Liver (tissue), 9 donors: ENCODE results near the gene GPRC5B. TPM values are rescaled to one million over a fixed set of nuclear protein-coding genes. Genes with fewer than 3 reads are reported as not detected.

Experiments used
- DNase-seq: peaks from one replicate; pipeline ENCODE4 v3.0.0-alpha.2; 2017; ENCODE audit warnings: low spot score
- H3K27ac ChIP-seq, 2 donors: one replicate each; pipeline ENCODE4 v1.7.0; 2013; ENCODE audit warnings: inconsistent platforms in 2 of 2, low read length in 2 of 2, control low read depth in 1 of 2, low read depth in 1 of 2, mild to moderate bottlenecking in 1 of 2
- H3K27me3 ChIP-seq, 4 donors: one replicate each; pipeline versions ENCODE4 v1.6.1 to v1.7.0; 2013; ENCODE audit warnings: low read length in 3 of 4, inconsistent platforms in 1 of 4, mild to moderate bottlenecking in 1 of 4, moderate library complexity in 1 of 4; ENCODE audit not compliant: control insufficient read depth in 4 of 4, insufficient read depth in 4 of 4
- H3K36me3 ChIP-seq, 4 donors: one replicate each; pipeline versions ENCODE4 v1.6.1 to v1.7.0; 2013; ENCODE audit warnings: low read length in 3 of 4, mild to moderate bottlenecking in 3 of 4, low read depth in 1 of 4, moderate library complexity in 1 of 4; ENCODE audit not compliant: control insufficient read depth in 4 of 4, insufficient read depth in 3 of 4
- H3K4me1 ChIP-seq, 4 donors: one replicate each; pipeline versions ENCODE4 v1.6.1 to v1.7.0; 2013; ENCODE audit warnings: low read length in 3 of 4, mild to moderate bottlenecking in 3 of 4, moderate library complexity in 1 of 4; ENCODE audit not compliant: control insufficient read depth in 4 of 4, insufficient read depth in 4 of 4
- H3K4me3 ChIP-seq, 3 donors: one replicate each; pipeline versions ENCODE4 v1.6.1 to v1.7.0; 2013; ENCODE audit warnings: low read length in 3 of 3, control low read depth in 1 of 3, low read depth in 1 of 3, mild to moderate bottlenecking in 1 of 3
- H3K9ac ChIP-seq, 2 donors: one replicate each; pipeline ENCODE4 v1.7.0; 2013; ENCODE audit warnings: low read length in 2 of 2, mild to moderate bottlenecking in 2 of 2, moderate library complexity in 2 of 2, control low read depth in 1 of 2, low read depth in 1 of 2
- H3K9me3 ChIP-seq, 4 donors: one replicate each; pipeline versions ENCODE4 v1.6.1 to v1.7.0; 2013; ENCODE audit warnings: low read length in 3 of 4; ENCODE audit not compliant: control insufficient read depth in 4 of 4
- EGR1 ChIP-seq, 2 donors: IDR thresholded peaks; 2 replicates each; pipeline ENCODE4 v1.6.1; 2016 to 2018; ENCODE audit warnings: antibody characterized with exemption in 2 of 2, low read depth in 2 of 2
- FOXA1 ChIP-seq: IDR thresholded peaks from 2 replicates; pipeline ENCODE4 v1.6.1; 2016; ENCODE audit warnings: antibody characterized with exemption
- FOXA2 ChIP-seq: IDR thresholded peaks from 2 replicates; pipeline ENCODE4 v1.6.1; 2016; ENCODE audit warnings: antibody characterized with exemption
- HNF4A ChIP-seq, 2 donors: conservative IDR thresholded peaks; 2 replicates each; pipeline ENCODE4 v1.6.1; 2016; ENCODE audit warnings: antibody characterized with exemption in 2 of 2, mild to moderate bottlenecking in 2 of 2
- HNF4G ChIP-seq: IDR thresholded peaks from 2 replicates; pipeline ENCODE4 v1.6.1; 2016; ENCODE audit warnings: antibody characterized with exemption
- JUND ChIP-seq, 2 donors: IDR thresholded peaks; 2 replicates each; pipeline ENCODE4 v1.6.1; 2016; ENCODE audit warnings: antibody characterized with exemption in 2 of 2
- NR2F2 ChIP-seq: IDR thresholded peaks from 2 replicates; pipeline ENCODE4 v1.6.1; 2016; ENCODE audit warnings: antibody characterized with exemption
- RAD21 ChIP-seq, 2 donors: IDR thresholded peaks; 2 replicates each; pipeline ENCODE4 v1.6.1; 2016; ENCODE audit warnings: antibody characterized with exemption in 2 of 2, mild to moderate bottlenecking in 2 of 2
- SP1 ChIP-seq: IDR thresholded peaks from 2 replicates; pipeline ENCODE4 v1.6.1; 2018; ENCODE audit warnings: antibody characterized with exemption, mild to moderate bottlenecking
- TAF1 ChIP-seq: conservative IDR thresholded peaks from 2 replicates; pipeline ENCODE4 v1.6.1; 2016; ENCODE audit warnings: antibody characterized with exemption, mild to moderate bottlenecking
- YY1 ChIP-seq: IDR thresholded peaks from 2 replicates; pipeline ENCODE4 v1.6.1; 2016; ENCODE audit warnings: antibody characterized with exemption, mild to moderate bottlenecking
- WGBS: extraction: QIAGEN DNeasy Blood & Tissue Kit; methylation state at CpG from one replicate; pipeline ENCODE4 v1.1.7; 2013; 5-methylcytosine and 5-hydroxymethylcytosine counted together
- polyA plus RNA-seq, 2 donors: library from polyadenylated mRNA; stranded (reverse) in 1 of 2; unstranded in 1 of 2; fragments of 200-250 nt in 1 of 2; fragments of >200 nt in 1 of 2; fragmentation: Nextera tagmentation in 1 of 2; extraction: Ambion mirVana in 1 of 2; gene quantifications; one replicate each; pipeline versions ENCODE4 v1.2.1 to v1.2.3, GENCODE V29; 2013 to 2015
- total RNA-seq, 2 donors: library from RNA; depleted of rRNA; stranded (reverse); fragments of >200 nt; gene quantifications; one replicate each; pipeline ENCODE4 v1.2.3, GENCODE V29; 2014
- TF ChIP-seq, protein P1 (sequence below): fragments of 150-350 bp; IDR thresholded peaks from 2 replicates; pipeline ENCODE4 v1.5.1; 2017; ENCODE audit warnings: improper control_type of control experiment, low read depth, low read length; ENCODE audit not compliant: missing input control
- TF ChIP-seq, protein P2 (sequence below): IDR thresholded peaks from 2 replicates; pipeline ENCODE4 v1.6.1; 2016; ENCODE audit warnings: antibody characterized with exemption
- donor health status: healthy.
- donor health status: healthy.
- donor health status: healthy.
- donor health status: healthy.
- donor health status: healthy.

Gene GPRC5B
- total and polyA plus RNA-seq, 4 donors = 1.5 to 4.7 (median 2.7) TPM

DNA sequence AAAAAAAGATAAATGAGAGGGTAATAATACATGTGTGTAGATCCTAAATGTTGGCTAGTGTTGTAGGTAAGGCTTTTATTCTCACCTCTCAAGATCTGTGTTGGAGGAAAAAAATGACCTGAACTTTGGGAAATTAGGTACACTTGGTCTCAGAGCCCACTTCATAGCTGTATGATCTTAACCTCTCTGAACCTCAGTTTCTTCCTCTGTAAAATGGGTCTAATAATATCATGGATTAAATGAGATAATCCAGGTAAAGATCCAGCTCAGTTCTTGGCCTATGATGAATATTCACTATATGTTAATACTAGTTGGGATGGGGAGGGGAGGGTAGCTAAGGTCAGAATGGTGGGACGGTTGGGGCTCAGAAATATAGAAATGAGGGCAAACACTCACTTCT, 24.3 kb upstream of the GPRC5B start:
- H3K9ac ChIP-seq = no peak overlapping the region
- TF ChIP-seq SP1 = no peak
- TF ChIP-seq YY1 = no peak
- TF ChIP-seq TAF1 = no peak
- no peak for TF ChIP-seq JUND (IDR thresholded peaks at IDR 0.05)
- no peak for TF ChIP-seq EGR1 (IDR thresholded peaks at IDR 0.05; ENCODE audit: low read depth in 2 of 2)
- TF ChIP-seq FOXA2 = no peak
- TF ChIP-seq HNF4G = no peak
- H3K27ac ChIP-seq = no peak overlapping the region
- no peaks in the 10 kb centered on the region for H3K9me3 ChIP-seq
- 75% methylated on average over 1 of the region's 1 CpG for WGBS
- no peak overlapping the region for H3K4me3 ChIP-seq
- DNase-seq = no peak
- no peaks in the 10 kb centered on the region for H3K27me3 ChIP-seq
- no peaks in the 10 kb centered on the region for H3K36me3 ChIP-seq
- H3K4me1 ChIP-seq = peaks cover 0 to 2% (median 0%) of the 10 kb centered on the region in 4 donors

DNA sequence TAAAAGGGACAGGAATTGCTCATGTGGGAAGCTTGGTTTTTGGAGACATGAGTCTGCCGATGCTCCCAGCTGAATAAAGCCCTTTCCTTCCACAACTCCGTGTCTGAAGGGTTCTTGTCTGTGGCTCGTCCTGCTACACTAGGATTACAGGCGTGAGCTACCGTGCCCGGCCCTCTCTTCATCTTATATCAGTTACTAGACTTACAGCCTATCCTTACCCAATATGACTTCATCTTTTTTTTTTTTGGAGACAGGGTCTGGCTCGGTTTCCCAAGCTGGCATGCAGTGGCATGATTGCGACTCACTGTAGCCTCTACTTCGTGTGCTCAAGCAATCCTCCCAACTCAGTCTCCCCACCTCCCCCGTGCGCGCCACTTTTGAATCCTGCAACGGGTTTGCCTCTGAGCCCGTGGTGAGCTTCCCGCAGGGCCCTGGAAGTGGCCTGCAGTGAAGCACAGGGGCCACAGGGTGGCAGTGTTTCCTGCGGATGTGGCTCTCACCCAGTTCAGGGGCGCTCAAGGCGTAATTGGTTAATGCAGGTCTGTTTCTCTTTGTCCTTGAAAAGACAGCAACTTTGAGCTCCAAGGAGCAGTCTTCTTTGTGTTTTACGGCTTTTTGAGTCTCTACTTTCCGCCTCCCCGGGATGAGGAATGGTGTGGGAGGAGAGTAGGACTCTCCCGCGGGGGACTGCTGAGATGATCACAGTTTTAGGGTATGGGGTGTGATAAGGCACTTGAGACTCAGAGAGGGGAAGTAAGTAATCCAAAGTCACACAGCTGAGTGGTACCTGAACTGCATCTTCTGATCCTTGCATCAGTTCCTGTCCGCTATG, 22.7 kb upstream of the GPRC5B start:
- DNase-seq = peak; percentile 63
- Histone ChIP-seq H3K27ac (no peak overlapping the region), H3K4me3 (no peak overlapping the region), H3K9me3 (no peaks in the 10 kb centered on the region), H3K27me3 (no peaks in the 10 kb centered on the region), H3K36me3 (no peaks in the 10 kb centered on the region), H3K9ac (no peak overlapping the region), H3K4me1 (peaks cover 0 to 2% (median 0%) of the 10 kb centered on the region in 4 donors)
- WGBS = 23% methylated on average over 24 of the region's 24 CpGs
- TF ChIP-seq HNF4A (conservative IDR thresholded peaks at IDR 0.05) (no peak), RAD21 (IDR thresholded peaks at IDR 0.05) (peak; percentile 89 to 94)
- TF ChIP-seq, protein P1, sequence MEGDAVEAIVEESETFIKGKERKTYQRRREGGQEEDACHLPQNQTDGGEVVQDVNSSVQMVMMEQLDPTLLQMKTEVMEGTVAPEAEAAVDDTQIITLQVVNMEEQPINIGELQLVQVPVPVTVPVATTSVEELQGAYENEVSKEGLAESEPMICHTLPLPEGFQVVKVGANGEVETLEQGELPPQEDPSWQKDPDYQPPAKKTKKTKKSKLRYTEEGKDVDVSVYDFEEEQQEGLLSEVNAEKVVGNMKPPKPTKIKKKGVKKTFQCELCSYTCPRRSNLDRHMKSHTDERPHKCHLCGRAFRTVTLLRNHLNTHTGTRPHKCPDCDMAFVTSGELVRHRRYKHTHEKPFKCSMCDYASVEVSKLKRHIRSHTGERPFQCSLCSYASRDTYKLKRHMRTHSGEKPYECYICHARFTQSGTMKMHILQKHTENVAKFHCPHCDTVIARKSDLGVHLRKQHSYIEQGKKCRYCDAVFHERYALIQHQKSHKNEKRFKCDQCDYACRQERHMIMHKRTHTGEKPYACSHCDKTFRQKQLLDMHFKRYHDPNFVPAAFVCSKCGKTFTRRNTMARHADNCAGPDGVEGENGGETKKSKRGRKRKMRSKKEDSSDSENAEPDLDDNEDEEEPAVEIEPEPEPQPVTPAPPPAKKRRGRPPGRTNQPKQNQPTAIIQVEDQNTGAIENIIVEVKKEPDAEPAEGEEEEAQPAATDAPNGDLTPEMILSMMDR = peak; percentile 98

DNA sequence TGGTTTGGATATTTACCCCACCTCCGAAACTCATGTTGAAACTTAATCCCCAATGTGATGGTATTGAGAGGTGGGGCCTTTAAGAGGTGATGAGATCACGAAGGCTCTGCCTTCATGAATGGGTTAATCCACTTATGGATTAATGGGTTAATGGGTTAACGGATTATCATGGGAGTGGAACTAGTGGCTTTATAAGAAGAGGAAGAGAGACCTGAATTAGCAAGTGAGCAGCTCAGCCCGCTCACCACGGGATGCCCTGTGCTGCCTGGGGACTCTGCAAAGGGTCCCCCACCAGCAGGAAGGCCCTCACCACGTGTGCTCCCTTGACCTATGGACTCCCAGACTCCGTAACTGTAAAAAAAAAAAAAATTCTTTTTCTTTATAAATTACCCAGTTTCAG, 16.5 kb upstream of the GPRC5B start:
- no peak overlapping the region for H3K9ac ChIP-seq
- H3K4me3 ChIP-seq = no peak overlapping the region
- WGBS = 75% methylated on average over 7 of the region's 7 CpGs
- H3K36me3 ChIP-seq = no peaks in the 10 kb centered on the region
- peaks cover 0 to 3% (median 0%) of the 10 kb centered on the region in 4 donors for H3K4me1 ChIP-seq
- no peak overlapping the region for H3K27ac ChIP-seq
- no peak for DNase-seq
- H3K9me3 ChIP-seq = no peaks in the 10 kb centered on the region
- H3K27me3 ChIP-seq = no peaks in the 10 kb centered on the region
- TF ChIP-seq FOXA1 (no peak), NR2F2 (no peak), SP1 (no peak), JUND (IDR thresholded peaks at IDR 0.05) (no peak)
- TF ChIP-seq, protein P2, sequence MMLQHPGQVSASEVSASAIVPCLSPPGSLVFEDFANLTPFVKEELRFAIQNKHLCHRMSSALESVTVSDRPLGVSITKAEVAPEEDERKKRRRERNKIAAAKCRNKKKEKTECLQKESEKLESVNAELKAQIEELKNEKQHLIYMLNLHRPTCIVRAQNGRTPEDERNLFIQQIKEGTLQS = no peak
